SU-DHL-6 (cell line): ENCODE data around the gene GNB1L.

Source experiments
- H2AFZ ChIP-seq: fragments of 200-600 bp; sonication (generic); 2 replicates; pipeline ENCODE4 v1.6.1; 2014; ENCODE audit warnings: low read depth, mild to moderate bottlenecking, moderate library complexity, mixed read lengths, antibody characterized with exemption, low read length; ENCODE audit not compliant: severe bottlenecking
- H3F3A ChIP-seq: fragments of 200-600 bp; shearing (Covaris generic); 2 replicates; pipeline ENCODE4 v1.6.0; 2016; ENCODE audit warnings: antibody characterized with exemption, mild to moderate bottlenecking; ENCODE audit not compliant: insufficient read depth
- H3K27ac ChIP-seq: fragments of 200-600 bp; sonication (generic); 2 replicates; pipeline ENCODE4 v1.5.1; 2016; ENCODE audit warnings: low read depth, mild to moderate bottlenecking, low read length, moderate library complexity, mixed read lengths
- H3K27me3 ChIP-seq: fragments of 200-600 bp; sonication (generic), shearing (Covaris generic); 2 replicates; pipeline ENCODE4 v1.6.0; 2014; ENCODE audit warnings: mild to moderate bottlenecking, low read length
- H3K36me3 ChIP-seq: fragments of 200-600 bp; sonication (generic); 2 replicates; pipeline ENCODE4 v1.6.1; 2014; ENCODE audit warnings: mild to moderate bottlenecking, low read length, mixed read lengths
- H3K4me2 ChIP-seq: fragments of 300-600, 200-600 bp; shearing (Covaris generic), sonication (generic); 2 replicates; pipeline ENCODE4 v1.6.0; 2014; ENCODE audit warnings: low read length, low read depth, mild to moderate bottlenecking; ENCODE audit not compliant: poor library complexity, severe bottlenecking
- H3K4me3 ChIP-seq: fragments of 200-600 bp; sonication (generic); 2 replicates; pipeline ENCODE4 v1.5.1; 2014; ENCODE audit warnings: antibody characterized with exemption, low read length, mild to moderate bottlenecking, mixed read lengths; ENCODE audit not compliant: insufficient read depth, poor library complexity, severe bottlenecking
- H3K79me2 ChIP-seq: fragments of 200-600 bp; sonication (generic); 2 replicates; pipeline ENCODE4 v1.6.1; 2014; ENCODE audit warnings: mild to moderate bottlenecking, low read length, moderate library complexity; ENCODE audit not compliant: insufficient read depth
- H3K9ac ChIP-seq: fragments of 200-600 bp; sonication (generic); 2 replicates; pipeline ENCODE4 v1.7.0; 2014; ENCODE audit warnings: mild to moderate bottlenecking, low read length
- H3K9me2 ChIP-seq: fragments of 200-600 bp; sonication (generic); replicated peaks from 2 replicates; pipeline ENCODE4 v1.6.1; 2014; ENCODE audit warnings: low read length; ENCODE audit not compliant: insufficient read depth
- H3K9me3 ChIP-seq: fragments of 200-600 bp; sonication (generic); 2 replicates; pipeline ENCODE4 v1.6.1; 2014; ENCODE audit warnings: low read length, mixed read lengths; ENCODE audit not compliant: insufficient read depth
- H4K20me1 ChIP-seq: fragments of 200-600 bp; sonication (generic); 2 replicates; pipeline ENCODE4 v1.6.1; 2014; ENCODE audit warnings: low read depth, mild to moderate bottlenecking, antibody characterized with exemption, low read length, moderate library complexity, mixed read lengths
- CTCF ChIP-seq: fragments of 200-600 bp; sonication (generic); IDR thresholded peaks from one replicate; pipeline ENCODE4 v1.5.1; 2017; ENCODE audit warnings: antibody characterized with exemption, mild to moderate bottlenecking, low read length, moderate library complexity; ENCODE audit not compliant: insufficient read depth, poor library complexity, severe bottlenecking
- EZH2phosphoT487 ChIP-seq: fragments of 200-600 bp; sonication (generic), shearing (Covaris generic); conservative IDR thresholded peaks from 2 replicates; pipeline ENCODE4 v1.6.1; 2018; ENCODE audit warnings: mild to moderate bottlenecking, antibody characterized with exemption, low read length, moderate library complexity, mixed read lengths

Gene GNB1L

GRCh38 chr22:19823191-19823901 is 31.3 kb downstream of the GNB1L start:
- Histone ChIP-seq H2AFZ (no peak overlapping the region), H3K4me2 (no peak overlapping the region), H3K27me3 (no peaks in the 10 kb centered on the region), H3K27ac (no peak overlapping the region), H3K79me2 (no peaks in the 10 kb centered on the region), H3K9me2 (no peaks in the 10 kb centered on the region), H3K36me3 (no peaks in the 10 kb centered on the region), H3K4me3 (no peak overlapping the region), H3F3A (no peaks in the 10 kb centered on the region), H3K9me3 (no peaks in the 10 kb centered on the region), H3K9ac (no peak overlapping the region), H4K20me1 (no peaks in the 10 kb centered on the region)
- no peak for TF ChIP-seq EZH2phosphoT487
- no peak for TF ChIP-seq CTCF

- Histone ChIP-seq H3F3A (no peaks in the 10 kb centered on the region), H3K4me2 (no peak overlapping the region), H3K9me3 (no peaks in the 10 kb centered on the region), H3K27ac (no peak overlapping the region), H3K9ac (no peak overlapping the region), H3K4me3 (no peak overlapping the region), H2AFZ (no peak overlapping the region), H3K79me2 (no peaks in the 10 kb centered on the region), H3K36me3 (no peaks in the 10 kb centered on the region), H4K20me1 (no peaks in the 10 kb centered on the region), H3K27me3 (no peaks in the 10 kb centered on the region), H3K9me2 (no peaks in the 10 kb centered on the region)
- TF ChIP-seq CTCF (no peak), EZH2phosphoT487 (no peak)
These were observed 32.2 kb downstream of the GNB1L start for GRCh38 chr22:19822301-19823117.

GRCh38 chr22:19821523-19822300 is 33.0 kb downstream of the GNB1L start:
- no peaks in the 10 kb centered on the region for H3F3A ChIP-seq
- H3K27ac ChIP-seq: no peak overlapping the region
- H3K9me2 ChIP-seq: no peaks in the 10 kb centered on the region
- no peak for TF ChIP-seq CTCF
- no peak for TF ChIP-seq EZH2phosphoT487
- no peaks in the 10 kb centered on the region for H3K9me3 ChIP-seq
- no peak overlapping the region for H3K9ac ChIP-seq
- no peak overlapping the region for H3K4me3 ChIP-seq
- no peaks in the 10 kb centered on the region for H4K20me1 ChIP-seq
- no peak overlapping the region for H3K4me2 ChIP-seq
- H2AFZ ChIP-seq: no peak overlapping the region
- H3K27me3 ChIP-seq: no peaks in the 10 kb centered on the region
- H3K79me2 ChIP-seq: no peaks in the 10 kb centered on the region
- H3K36me3 ChIP-seq: no peaks in the 10 kb centered on the region
